Liver (tissue), 9 donors: ENCODE results near the gene COX4I1. TPM values are rescaled to one million over a fixed set of nuclear protein-coding genes. Genes with fewer than 3 reads are reported as not detected.
A peak's percentile ranks its signal among the peaks of the same experiment; 100 is the strongest.

Experiments
- DNase-seq: peaks from one replicate; pipeline ENCODE4 v3.0.0-alpha.2; 2017; ENCODE audit warnings: low spot score
- H3K27ac ChIP-seq, 2 donors: one replicate each; pipeline ENCODE4 v1.7.0; 2013; ENCODE audit warnings: inconsistent platforms in 2 of 2, low read length in 2 of 2, control low read depth in 1 of 2, low read depth in 1 of 2, mild to moderate bottlenecking in 1 of 2
- H3K27me3 ChIP-seq, 4 donors: one replicate each; pipeline versions ENCODE4 v1.6.1 to v1.7.0; 2013; ENCODE audit warnings: low read length in 3 of 4, inconsistent platforms in 1 of 4, mild to moderate bottlenecking in 1 of 4, moderate library complexity in 1 of 4; ENCODE audit not compliant: control insufficient read depth in 4 of 4, insufficient read depth in 4 of 4
- H3K36me3 ChIP-seq, 4 donors: one replicate each; pipeline versions ENCODE4 v1.6.1 to v1.7.0; 2013; ENCODE audit warnings: low read length in 3 of 4, mild to moderate bottlenecking in 3 of 4, low read depth in 1 of 4, moderate library complexity in 1 of 4; ENCODE audit not compliant: control insufficient read depth in 4 of 4, insufficient read depth in 3 of 4
- H3K4me1 ChIP-seq, 4 donors: one replicate each; pipeline versions ENCODE4 v1.6.1 to v1.7.0; 2013; ENCODE audit warnings: low read length in 3 of 4, mild to moderate bottlenecking in 3 of 4, moderate library complexity in 1 of 4; ENCODE audit not compliant: control insufficient read depth in 4 of 4, insufficient read depth in 4 of 4
- H3K4me3 ChIP-seq, 3 donors: one replicate each; pipeline versions ENCODE4 v1.6.1 to v1.7.0; 2013; ENCODE audit warnings: low read length in 3 of 3, control low read depth in 1 of 3, low read depth in 1 of 3, mild to moderate bottlenecking in 1 of 3
- H3K9ac ChIP-seq, 2 donors: one replicate each; pipeline ENCODE4 v1.7.0; 2013; ENCODE audit warnings: low read length in 2 of 2, mild to moderate bottlenecking in 2 of 2, moderate library complexity in 2 of 2, control low read depth in 1 of 2, low read depth in 1 of 2
- H3K9me3 ChIP-seq, 4 donors: one replicate each; pipeline versions ENCODE4 v1.6.1 to v1.7.0; 2013; ENCODE audit warnings: low read length in 3 of 4; ENCODE audit not compliant: control insufficient read depth in 4 of 4
- EGR1 ChIP-seq, 2 donors: IDR thresholded peaks; 2 replicates each; pipeline ENCODE4 v1.6.1; 2016 to 2018; ENCODE audit warnings: antibody characterized with exemption in 2 of 2, low read depth in 2 of 2
- FOXA2 ChIP-seq: IDR thresholded peaks from 2 replicates; pipeline ENCODE4 v1.6.1; 2016; ENCODE audit warnings: antibody characterized with exemption
- GABPA ChIP-seq, 2 donors: IDR thresholded peaks in 1 of 2; conservative IDR thresholded peaks in 1 of 2; 2 replicates each; pipeline ENCODE4 v1.6.1; 2016; ENCODE audit warnings: antibody characterized with exemption in 2 of 2, mild to moderate bottlenecking in 1 of 2, moderate library complexity in 1 of 2
- HNF4A ChIP-seq, 2 donors: conservative IDR thresholded peaks; 2 replicates each; pipeline ENCODE4 v1.6.1; 2016; ENCODE audit warnings: antibody characterized with exemption in 2 of 2, mild to moderate bottlenecking in 2 of 2
- HNF4G ChIP-seq: IDR thresholded peaks from 2 replicates; pipeline ENCODE4 v1.6.1; 2016; ENCODE audit warnings: antibody characterized with exemption
- JUND ChIP-seq, 2 donors: IDR thresholded peaks; 2 replicates each; pipeline ENCODE4 v1.6.1; 2016; ENCODE audit warnings: antibody characterized with exemption in 2 of 2
- NR2F2 ChIP-seq: IDR thresholded peaks from 2 replicates; pipeline ENCODE4 v1.6.1; 2016; ENCODE audit warnings: antibody characterized with exemption
- RAD21 ChIP-seq, 2 donors: IDR thresholded peaks; 2 replicates each; pipeline ENCODE4 v1.6.1; 2016; ENCODE audit warnings: antibody characterized with exemption in 2 of 2, mild to moderate bottlenecking in 2 of 2
- RXRA ChIP-seq, 2 donors: IDR thresholded peaks; 2 replicates each; pipeline ENCODE4 v1.6.1; 2017 to 2018; ENCODE audit warnings: antibody characterized with exemption in 2 of 2, mild to moderate bottlenecking in 1 of 2
- SP1 ChIP-seq: IDR thresholded peaks from 2 replicates; pipeline ENCODE4 v1.6.1; 2018; ENCODE audit warnings: antibody characterized with exemption, mild to moderate bottlenecking
- TAF1 ChIP-seq: conservative IDR thresholded peaks from 2 replicates; pipeline ENCODE4 v1.6.1; 2016; ENCODE audit warnings: antibody characterized with exemption, mild to moderate bottlenecking
- WGBS: extraction: QIAGEN DNeasy Blood & Tissue Kit; methylation state at CpG from one replicate; pipeline ENCODE4 v1.1.7; 2013; 5-methylcytosine and 5-hydroxymethylcytosine counted together
- polyA plus RNA-seq, 2 donors: library from polyadenylated mRNA; stranded (reverse) in 1 of 2; unstranded in 1 of 2; fragments of 200-250 nt in 1 of 2; fragments of >200 nt in 1 of 2; fragmentation: Nextera tagmentation in 1 of 2; extraction: Ambion mirVana in 1 of 2; gene quantifications; one replicate each; pipeline versions ENCODE4 v1.2.1 to v1.2.3, GENCODE V29; 2013 to 2015
- total RNA-seq, 2 donors: library from RNA; depleted of rRNA; stranded (reverse); fragments of >200 nt; gene quantifications; one replicate each; pipeline ENCODE4 v1.2.3, GENCODE V29; 2014
- TF ChIP-seq, protein P1 (sequence below): IDR thresholded peaks from 2 replicates; pipeline ENCODE4 v1.6.1; 2016; ENCODE audit warnings: antibody characterized with exemption
- TF ChIP-seq, protein P2 (sequence below): IDR thresholded peaks from 2 replicates; pipeline ENCODE4 v1.6.1; 2016; ENCODE audit warnings: antibody characterized with exemption
- TF ChIP-seq, protein P3 (sequence below): IDR thresholded peaks from 2 replicates; pipeline ENCODE4 v1.6.1; 2016; ENCODE audit warnings: antibody characterized with exemption
- donor health status: healthy.
- donor health status: healthy.
- donor health status: healthy.
- donor health status: healthy.
- donor health status: healthy.

Gene COX4I1
- total and polyA plus RNA-seq, 4 donors: 186 to 576 (median 331) TPM

DNA sequence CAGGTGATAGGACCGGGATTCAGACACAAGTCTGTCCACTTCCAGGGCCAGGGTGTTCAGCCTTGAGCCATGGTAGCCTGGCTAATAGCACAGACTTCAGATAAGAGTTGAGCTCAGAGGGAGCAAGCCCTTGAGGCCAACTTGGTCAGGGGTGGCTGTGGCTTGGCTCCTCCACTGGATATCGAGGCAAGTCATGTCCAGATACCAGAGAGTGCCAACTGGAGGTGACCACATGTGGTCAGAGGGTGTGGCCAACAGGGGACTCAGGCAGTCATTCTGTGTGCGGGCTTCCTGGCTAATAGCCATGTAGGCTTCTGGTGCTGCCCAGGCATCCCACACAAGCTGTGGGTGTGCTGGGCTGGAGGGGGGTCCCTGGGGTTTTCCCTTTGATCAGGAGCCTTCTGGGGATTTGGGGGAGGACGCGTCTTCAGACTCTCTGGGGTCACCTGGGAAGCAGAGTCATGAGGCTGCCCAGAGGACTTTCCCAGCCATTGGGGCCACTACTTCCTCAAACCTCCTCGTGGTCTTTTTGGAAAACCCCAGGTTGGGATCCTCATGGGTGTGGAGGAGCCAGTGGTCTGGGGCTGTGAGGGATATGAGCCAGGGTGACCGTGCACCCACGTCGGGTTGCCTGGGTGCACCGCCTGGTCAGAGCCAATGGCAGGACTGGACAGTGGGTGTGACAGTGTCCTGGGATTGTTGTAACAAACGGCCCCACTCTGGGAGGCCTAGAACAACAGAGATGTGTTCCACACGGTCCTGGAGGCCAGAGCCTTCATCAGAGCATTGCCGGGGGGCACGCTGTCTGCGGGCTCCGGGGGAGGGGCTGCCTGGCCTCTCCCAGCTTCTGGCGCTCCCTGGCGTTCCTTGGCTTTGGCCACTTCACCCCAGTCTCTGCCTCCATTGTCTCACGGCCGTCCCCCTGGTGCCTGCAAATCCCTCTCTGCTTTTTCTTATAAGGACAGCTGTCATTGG, 25.0 kb downstream of the COX4I1 start:
- Histone ChIP-seq H3K9ac (no peak overlapping the region), H3K4me3 (no peak overlapping the region), H3K36me3 (no peaks in the 10 kb centered on the region), H3K4me1 (peaks cover 0 to 7% (median 4%) of the 10 kb centered on the region in 4 donors), H3K27ac (no peak overlapping the region), H3K9me3 (no peaks in the 10 kb centered on the region), H3K27me3 (no peaks in the 10 kb centered on the region)
- 90% methylated on average over 20 of the region's 20 CpGs for WGBS
- TF ChIP-seq RAD21 (IDR thresholded peaks at IDR 0.05): no peak
- no peak for TF ChIP-seq HNF4G
- no peak for TF ChIP-seq SP1
- TF ChIP-seq HNF4A (conservative IDR thresholded peaks at IDR 0.05): no peak
- TF ChIP-seq, protein P1, sequence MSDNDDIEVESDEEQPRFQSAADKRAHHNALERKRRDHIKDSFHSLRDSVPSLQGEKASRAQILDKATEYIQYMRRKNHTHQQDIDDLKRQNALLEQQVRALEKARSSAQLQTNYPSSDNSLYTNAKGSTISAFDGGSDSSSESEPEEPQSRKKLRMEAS: no peak
- TF ChIP-seq, protein P2, sequence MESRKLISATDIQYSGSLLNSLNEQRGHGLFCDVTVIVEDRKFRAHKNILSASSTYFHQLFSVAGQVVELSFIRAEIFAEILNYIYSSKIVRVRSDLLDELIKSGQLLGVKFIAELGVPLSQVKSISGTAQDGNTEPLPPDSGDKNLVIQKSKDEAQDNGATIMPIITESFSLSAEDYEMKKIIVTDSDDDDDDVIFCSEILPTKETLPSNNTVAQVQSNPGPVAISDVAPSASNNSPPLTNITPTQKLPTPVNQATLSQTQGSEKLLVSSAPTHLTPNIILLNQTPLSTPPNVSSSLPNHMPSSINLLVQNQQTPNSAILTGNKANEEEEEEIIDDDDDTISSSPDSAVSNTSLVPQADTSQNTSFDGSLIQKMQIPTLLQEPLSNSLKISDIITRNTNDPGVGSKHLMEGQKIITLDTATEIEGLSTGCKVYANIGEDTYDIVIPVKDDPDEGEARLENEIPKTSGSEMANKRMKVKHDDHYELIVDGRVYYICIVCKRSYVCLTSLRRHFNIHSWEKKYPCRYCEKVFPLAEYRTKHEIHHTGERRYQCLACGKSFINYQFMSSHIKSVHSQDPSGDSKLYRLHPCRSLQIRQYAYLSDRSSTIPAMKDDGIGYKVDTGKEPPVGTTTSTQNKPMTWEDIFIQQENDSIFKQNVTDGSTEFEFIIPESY: no peak
- TF ChIP-seq JUND (IDR thresholded peaks at IDR 0.05): no peak
- no peak for TF ChIP-seq FOXA2
- TF ChIP-seq, protein P3, sequence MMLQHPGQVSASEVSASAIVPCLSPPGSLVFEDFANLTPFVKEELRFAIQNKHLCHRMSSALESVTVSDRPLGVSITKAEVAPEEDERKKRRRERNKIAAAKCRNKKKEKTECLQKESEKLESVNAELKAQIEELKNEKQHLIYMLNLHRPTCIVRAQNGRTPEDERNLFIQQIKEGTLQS: no peak
- no peak for TF ChIP-seq GABPA (IDR thresholded peaks at IDR 0.05 in 1 of 2, conservative IDR thresholded peaks at IDR 0.05 in 1 of 2)
- TF ChIP-seq RXRA (IDR thresholded peaks at IDR 0.05): no peak
- no peak for TF ChIP-seq EGR1 (IDR thresholded peaks at IDR 0.05; ENCODE audit: low read depth in 2 of 2)
- TF ChIP-seq NR2F2: no peak
- DNase-seq: no peak

DNA sequence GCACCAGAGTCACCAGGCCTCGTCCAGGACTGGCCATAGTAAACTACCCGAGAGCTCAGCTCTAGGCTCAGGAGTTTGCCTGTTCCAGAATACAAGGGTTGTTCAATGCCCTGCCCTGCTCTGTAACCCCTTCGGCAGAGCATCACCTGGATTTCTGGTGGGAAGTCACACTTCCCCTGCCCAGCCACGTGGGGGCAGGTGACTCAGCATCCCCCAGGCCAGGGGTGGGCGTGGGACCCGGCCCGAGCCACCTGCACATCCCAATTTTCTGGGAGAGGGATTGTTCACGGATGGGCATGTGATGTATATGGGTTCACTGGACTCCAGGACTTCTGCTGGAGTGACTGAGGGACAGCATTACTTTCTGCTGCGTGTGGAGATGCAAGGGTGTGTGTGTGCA, 25.8 kb downstream of the COX4I1 start:
- TF ChIP-seq EGR1 (IDR thresholded peaks at IDR 0.05; ENCODE audit: low read depth in 2 of 2): no peak
- TF ChIP-seq RAD21 (IDR thresholded peaks at IDR 0.05): peak in 1 of 2 donors; percentile 22
- no peak overlapping the region for H3K4me3 ChIP-seq
- H3K27me3 ChIP-seq: no peaks in the 10 kb centered on the region
- 63% methylated on average over 9 of the region's 9 CpGs for WGBS
- no peak for DNase-seq
- H3K9me3 ChIP-seq: no peaks in the 10 kb centered on the region
- no peaks in the 10 kb centered on the region for H3K36me3 ChIP-seq
- peaks cover 0 to 3% (median 1%) of the 10 kb centered on the region in 4 donors for H3K4me1 ChIP-seq
- H3K9ac ChIP-seq: no peak overlapping the region
- no peak overlapping the region for H3K27ac ChIP-seq

DNA sequence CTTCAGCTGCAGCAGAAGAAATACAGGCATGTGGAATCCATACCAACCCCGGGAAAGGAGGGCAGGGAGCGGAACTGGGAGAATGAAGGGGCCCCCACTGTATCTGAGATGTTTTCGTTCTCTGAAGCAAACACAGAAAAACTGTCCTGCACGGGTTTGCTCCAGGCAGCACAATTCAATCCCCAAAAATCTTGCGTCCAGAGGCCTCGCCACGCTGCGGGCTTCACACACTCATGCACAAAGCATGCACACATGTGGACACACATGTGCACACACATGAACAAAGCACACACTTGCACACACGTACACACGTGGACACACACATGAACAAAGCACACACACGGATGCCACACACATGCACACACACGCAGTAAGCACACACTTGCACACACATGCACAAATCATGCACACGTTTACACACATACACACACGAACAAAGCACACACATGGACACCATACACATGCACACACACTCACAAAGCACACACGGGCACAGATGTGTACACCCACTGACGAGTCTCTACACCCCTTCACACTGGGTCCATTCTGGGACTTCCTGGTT, 27.3 kb downstream of the COX4I1 start:
- Histone ChIP-seq H3K27ac (no peak overlapping the region), H3K4me3 (no peak overlapping the region), H3K9me3 (no peaks in the 10 kb centered on the region), H3K4me1 (peaks cover 0 to under 1% (median 0%) of the 10 kb centered on the region in 4 donors), H3K27me3 (no peaks in the 10 kb centered on the region), H3K9ac (no peak overlapping the region), H3K36me3 (no peaks in the 10 kb centered on the region)
- DNase-seq: no peak
- WGBS: 91% methylated on average over 16 of the region's 16 CpGs
- TF ChIP-seq RXRA (IDR thresholded peaks at IDR 0.05) (no peak), GABPA (IDR thresholded peaks at IDR 0.05 in 1 of 2, conservative IDR thresholded peaks at IDR 0.05 in 1 of 2) (no peak), HNF4A (conservative IDR thresholded peaks at IDR 0.05) (no peak), EGR1 (IDR thresholded peaks at IDR 0.05; ENCODE audit: low read depth in 2 of 2) (no peak), SP1 (no peak), RAD21 (IDR thresholded peaks at IDR 0.05) (no peak), TAF1 (no peak), JUND (IDR thresholded peaks at IDR 0.05) (no peak)
- TF ChIP-seq, protein P2: no peak
- TF ChIP-seq, protein P1: no peak
- TF ChIP-seq, protein P3: no peak
